Adipose tissue (tissue), 3 donors: ENCODE results near the gene MEG3. TPM values are rescaled to one million over a fixed set of nuclear protein-coding genes. Genes with fewer than 3 reads are reported as not detected.

Source experiments
- H3K27ac ChIP-seq: one replicate; pipeline ENCODE4 v1.5.1; 2013; ENCODE audit warnings: low read depth, low read length
- WGBS, 3 donors: extraction: QIAGEN DNeasy Blood & Tissue Kit; methylation state at CpG; one replicate each; pipeline ENCODE4 v1.1.7; 2013; 5-methylcytosine and 5-hydroxymethylcytosine counted together
- polyA plus RNA-seq, 3 donors: library from polyadenylated mRNA; stranded (reverse); fragments of 200-250 nt; gene quantifications; one replicate each; pipeline ENCODE4 v1.2.3, GENCODE V29; 2013
- donor health status: healthy with polysubstance abuse.
- donor health status: Bipolar disorder and iron deficiency.
- donor health status: healthy.

The MEG3 gene
- polyA plus RNA-seq, 3 donors = 60.4 to 986 (median 92.2) TPM

GRCh38 chr14:100882991-100883788, 57.3 kb downstream of the MEG3 start:
- WGBS, 3 donors = 94 to 95% (median 95%) methylated on average over 46 of the region's 46 CpGs
- no peak overlapping the region for H3K27ac ChIP-seq

GRCh38 chr14:100883789-100884101, 57.8 kb downstream of the MEG3 start:
- 91 to 94% (median 92%) methylated on average over 11 of the region's 11 CpGs for WGBS, 3 donors
- H3K27ac ChIP-seq = no peak overlapping the region

GRCh38 chr14:100884456-100884855, 58.5 kb downstream of the MEG3 start:
- no peak overlapping the region for H3K27ac ChIP-seq
- 92 to 95% (median 93%) methylated on average over 13 of the region's 13 CpGs for WGBS, 3 donors

GRCh38 chr14:100885196-100885595, 59.3 kb downstream of the MEG3 start:
- 64 to 66% (median 64%) methylated on average over 2 of the region's 2 CpGs for WGBS, 3 donors
- no peak overlapping the region for H3K27ac ChIP-seq

- 37 to 64% (median 59%) methylated on average over 5 of the region's 5 CpGs for WGBS, 3 donors
- H3K27ac ChIP-seq = no peak overlapping the region
These were observed 59.7 kb downstream of the MEG3 start for GRCh38 chr14:100885617-100886016.

- WGBS, 3 donors = 62 to 76% (median 69%) methylated on average over 6 of the region's 6 CpGs
- H3K27ac ChIP-seq = no peak overlapping the region
These were observed 61.9 kb downstream of the MEG3 start for GRCh38 chr14:100887728-100888335.

GRCh38 chr14:100888789-100889315, 62.9 kb downstream of the MEG3 start:
- H3K27ac ChIP-seq = no peak overlapping the region
- 35 to 61% (median 59%) methylated on average over 5 of the region's 5 CpGs for WGBS, 3 donors

- WGBS, 3 donors = 88 to 94% (median 93%) methylated on average over 6 of the region's 6 CpGs
- no peak overlapping the region for H3K27ac ChIP-seq
These were observed 63.7 kb downstream of the MEG3 start for GRCh38 chr14:100889641-100890040.

- WGBS, 3 donors = 85 to 88% (median 86%) methylated on average over 8 of the region's 8 CpGs
- no peak overlapping the region for H3K27ac ChIP-seq
These were observed 64.3 kb downstream of the MEG3 start for GRCh38 chr14:100890061-100890850.

- H3K27ac ChIP-seq = no peak overlapping the region
- WGBS, 3 donors = 89 to 91% (median 91%) methylated on average over 10 of the region's 10 CpGs
These were observed 65.1 kb downstream of the MEG3 start for GRCh38 chr14:100891051-100891450.

- WGBS, 3 donors = 93 to 94% (median 93%) methylated on average over 13 of the region's 13 CpGs
- no peak overlapping the region for H3K27ac ChIP-seq
These were observed 65.9 kb downstream of the MEG3 start for GRCh38 chr14:100891501-100892445.

GRCh38 chr14:100892496-100893227, 66.7 kb downstream of the MEG3 start:
- WGBS, 3 donors = 86 to 91% (median 89%) methylated on average over 17 of the region's 17 CpGs
- H3K27ac ChIP-seq = no peak overlapping the region

GRCh38 chr14:100893228-100893601, 67.3 kb downstream of the MEG3 start:
- no peak overlapping the region for H3K27ac ChIP-seq
- WGBS, 3 donors = 81 to 87% (median 86%) methylated on average over 8 of the region's 8 CpGs

GRCh38 chr14:100893760-100894159, 67.8 kb downstream of the MEG3 start:
- H3K27ac ChIP-seq = no peak overlapping the region
- 88 to 92% (median 91%) methylated on average over 11 of the region's 11 CpGs for WGBS, 3 donors

GRCh38 chr14:100894416-100894815, 68.5 kb downstream of the MEG3 start:
- WGBS, 3 donors = 74 to 96% (median 93%) methylated on average over 6 of the region's 6 CpGs
- no peak overlapping the region for H3K27ac ChIP-seq

- H3K27ac ChIP-seq = no peak overlapping the region
- 91 to 94% (median 92%) methylated on average over 6 of the region's 6 CpGs for WGBS, 3 donors
These were observed 69.5 kb downstream of the MEG3 start for GRCh38 chr14:100895411-100895810.

- H3K27ac ChIP-seq = no peak overlapping the region
- WGBS, 3 donors = 65 to 76% (median 72%) methylated on average over 22 of the region's 22 CpGs
These were observed 70.6 kb downstream of the MEG3 start for GRCh38 chr14:100896369-100897060.
